Keratinocyte (primary cell): ENCODE results near the gene RAMACL. TPM values are rescaled to one million over a fixed set of nuclear protein-coding genes. Genes with fewer than 3 reads are reported as not detected.

Source experiments
- DNase-seq: peaks from one replicate; pipeline ENCODE4 v3.0.0-alpha.2; 2011; ENCODE audit warnings: low read depth, missing footprints, low spot score
- FAIRE-seq: peaks from 2 replicates; lab custom pipeline; 2011; peaks lifted over from hg19 to GRCh38; lab: Jason Lieb, UNC
- H2AFZ ChIP-seq: 2 replicates; pipeline ENCODE4 v1.6.0; 2012; ENCODE audit warnings: low read length, control low read depth, inconsistent platforms; ENCODE audit not compliant: control insufficient read depth
- H3K27ac ChIP-seq: 2 replicates; pipeline ENCODE4 v1.5.1; 2011; ENCODE audit warnings: low read length; ENCODE audit not compliant: control insufficient read depth, insufficient read depth
- H3K27me3 ChIP-seq: 3 replicates; pipeline ENCODE4 v1.6.0; 2011; ENCODE audit warnings: low read length; ENCODE audit not compliant: control insufficient read depth, insufficient read depth; ENCODE audit errors: extremely low read depth
- H3K36me3 ChIP-seq, 2 experiments: 2 replicates in 1 of 2; 3 replicates in 1 of 2; pipeline ENCODE4 v1.5.1; 2011; ENCODE audit warnings: low read length in 2 of 2, mild to moderate bottlenecking in 1 of 2; ENCODE audit not compliant: control insufficient read depth in 2 of 2, insufficient read depth in 2 of 2; ENCODE audit errors: extremely low read depth in 1 of 2
- H3K4me1 ChIP-seq: 3 replicates; pipeline ENCODE4 v1.5.1; 2011; ENCODE audit warnings: low read length; ENCODE audit not compliant: control insufficient read depth, insufficient read depth; ENCODE audit errors: extremely low read depth
- H3K4me2 ChIP-seq: 3 replicates; pipeline ENCODE4 v1.6.0; 2011; ENCODE audit warnings: low read depth, low read length; ENCODE audit not compliant: control insufficient read depth, insufficient read depth; ENCODE audit errors: extremely low read depth
- H3K4me3 ChIP-seq, 3 experiments: fragments of 200-600 bp in 1 of 3; sonication (generic) in 1 of 3; 2 replicates in 2 of 3; 3 replicates in 1 of 3; pipeline ENCODE4 v1.5.1; 2011 to 2016; ENCODE audit warnings: low read length in 3 of 3, mild to moderate bottlenecking in 3 of 3, control low read depth in 2 of 3, inconsistent platforms in 1 of 3, low read depth in 1 of 3, mixed read lengths in 1 of 3, mixed run types in 1 of 3, moderate library complexity in 1 of 3; ENCODE audit not compliant: control insufficient read depth in 2 of 3, insufficient read depth in 2 of 3; ENCODE audit errors: extremely low read depth in 1 of 3
- H3K79me2 ChIP-seq: 2 replicates; pipeline ENCODE4 v1.6.0; 2012; ENCODE audit warnings: low read length; ENCODE audit not compliant: control insufficient read depth, insufficient read depth
- H3K9ac ChIP-seq: 3 replicates; pipeline ENCODE4 v1.6.0; 2011; ENCODE audit warnings: low read length; ENCODE audit not compliant: control insufficient read depth, insufficient read depth; ENCODE audit errors: extremely low read depth
- H3K9me1 ChIP-seq: 3 replicates; pipeline ENCODE4 v1.6.0; 2011; ENCODE audit warnings: low read length; ENCODE audit not compliant: control insufficient read depth, insufficient read depth; ENCODE audit errors: extremely low read depth
- H3K9me3 ChIP-seq: 2 replicates; pipeline ENCODE4 v1.5.1; 2012; ENCODE audit warnings: low read depth, low read length; ENCODE audit not compliant: control insufficient read depth
- H4K20me1 ChIP-seq: 3 replicates; pipeline ENCODE4 v1.6.0; 2011; ENCODE audit warnings: low read length; ENCODE audit not compliant: control insufficient read depth, insufficient read depth; ENCODE audit errors: extremely low read depth
- CTCF ChIP-seq, 3 experiments: IDR thresholded peaks in 1 of 3; conservative IDR thresholded peaks in 1 of 3; optimal IDR thresholded peaks in 1 of 3; 2 replicates in 2 of 3; 3 replicates in 1 of 3; pipeline versions ENCODE3 to v1.5.1; 2011; ENCODE audit warnings: low read length in 3 of 3, mild to moderate bottlenecking in 3 of 3, moderate library complexity in 2 of 3, control low read depth in 1 of 3, inconsistent platforms in 1 of 3; ENCODE audit not compliant: insufficient read depth in 2 of 3; ENCODE audit errors: extremely low read depth in 1 of 3
- EZH2 ChIP-seq: IDR thresholded peaks from one replicate; pipeline ENCODE4 v1.6.1; 2012; ENCODE audit warnings: inconsistent platforms, mild to moderate bottlenecking, low read length, moderate library complexity
- dilution Hi-C: fragments of 300-500 bp; cut with MboI; formaldehyde crosslinking; loops from one replicate; pipeline ENCODE4 v1.7.0; 2020; ENCODE audit warnings: low sequenced_read_pairs; ENCODE audit not compliant: extremely low pct_ligation_motif_present
- polyA plus RNA-seq, 5 experiments: library from polyadenylated mRNA; depleted of rRNA in 3 of 5; stranded (reverse) in 3 of 5; stranded (forward) in 1 of 5; unstranded in 1 of 5; fragments of >200 nt; gene quantifications; 1 replicate in 1 of 5; 2 replicates in 3 of 5; 3 replicates in 1 of 5; pipeline versions ENCODE4 v1.2.1 to v1.2.3, GENCODE V29; 2011 to 2012; ENCODE audit warnings: missing spikeins in 2 of 5, low read depth in 1 of 5, low replicate concordance in 1 of 5

The RAMACL gene
- polyA plus RNA-seq, 1 donor (not counting 4 experiments of a cell fraction or from before 2014, with no cell fraction given), result 5.3 TPM

DNA sequence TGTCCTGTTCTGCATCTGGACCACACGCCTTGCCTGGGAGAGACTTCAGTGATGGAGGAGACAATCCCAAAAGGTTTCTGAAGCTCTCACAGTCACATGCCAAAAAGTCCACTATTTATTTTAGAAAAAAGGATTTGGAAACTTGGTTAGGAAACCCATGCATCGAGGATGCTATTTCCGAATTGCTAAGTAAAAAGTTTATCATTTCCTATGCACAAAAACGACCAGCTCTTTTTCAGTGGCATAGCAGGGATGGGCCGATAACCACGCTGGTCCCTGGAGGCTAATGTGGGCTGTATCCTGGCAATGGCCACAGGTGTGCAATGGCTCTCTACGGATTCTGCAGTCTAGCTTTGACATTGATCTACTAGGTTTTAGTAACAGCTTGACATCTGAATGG, 33.9 kb downstream of the RAMACL start:
- no peak for TF ChIP-seq EZH2
- Histone ChIP-seq H3K4me3 (no peak overlapping the region), H3K9me1 (no peaks in the 10 kb centered on the region), H3K27me3 (no peaks in the 10 kb centered on the region), H3K4me2 (no peak overlapping the region), H4K20me1 (no peaks in the 10 kb centered on the region), H3K36me3 (no peaks in the 10 kb centered on the region), H3K79me2 (no peaks in the 10 kb centered on the region), H2AFZ (no peak overlapping the region), H3K4me1 (peaks cover 31% of the 10 kb centered on the region), H3K9ac (no peak overlapping the region), H3K9me3 (no peaks in the 10 kb centered on the region), H3K27ac (no peak overlapping the region)
- dilution Hi-C loops, result no loop called here
- DNase-seq, result no peak
- FAIRE-seq, result no peak

- no peak for FAIRE-seq
- Histone ChIP-seq H3K27me3 (no peaks in the 10 kb centered on the region), H3K9me3 (no peaks in the 10 kb centered on the region), H3K36me3 (no peaks in the 10 kb centered on the region), H4K20me1 (no peaks in the 10 kb centered on the region), H3K9me1 (no peaks in the 10 kb centered on the region), H3K27ac (no peak overlapping the region), H2AFZ (no peak overlapping the region), H3K9ac (no peak overlapping the region), H3K4me3 (no peak overlapping the region), H3K4me1 (peaks cover 24% of the 10 kb centered on the region), H3K79me2 (no peaks in the 10 kb centered on the region), H3K4me2 (no peak overlapping the region)
- DNase-seq, result no peak
- dilution Hi-C loops, result no loop called here
- no peak for TF ChIP-seq CTCF (optimal IDR thresholded peaks at IDR 0.05 in 1 of 3, IDR thresholded peaks at IDR 0.05 in 1 of 3, conservative IDR thresholded peaks at IDR 0.05 in 1 of 3; ENCODE audit: extremely low read depth in 1 of 3, insufficient read depth in 2 of 3, low read length in 3 of 3)
Measured at GRCh38 chr6:166551754-166552495, 34.6 kb downstream of the RAMACL start.

GRCh38 chr6:166546653-166547052, 39.8 kb downstream of the RAMACL start:
- H3K79me2 ChIP-seq, result no peaks in the 10 kb centered on the region

More at GRCh38 chr6:166546653-166547052, 39.8 kb downstream of the RAMACL start:
- Histone ChIP-seq H3K4me2 (no peak overlapping the region), H4K20me1 (no peaks in the 10 kb centered on the region), H3K4me1 (peaks cover 10% of the 10 kb centered on the region), H3K9ac (no peak overlapping the region), H3K9me1 (no peaks in the 10 kb centered on the region), H3K4me3 (no peak overlapping the region), H3K27me3 (no peaks in the 10 kb centered on the region), H2AFZ (no peak overlapping the region), H3K9me3 (no peaks in the 10 kb centered on the region), H3K36me3 (no peaks in the 10 kb centered on the region), H3K27ac (no peak overlapping the region)
- TF ChIP-seq EZH2 (no peak), CTCF (optimal IDR thresholded peaks at IDR 0.05 in 1 of 3, IDR thresholded peaks at IDR 0.05 in 1 of 3, conservative IDR thresholded peaks at IDR 0.05 in 1 of 3; ENCODE audit: extremely low read depth in 1 of 3, insufficient read depth in 2 of 3, low read length in 3 of 3) (no peak)
- FAIRE-seq, result no peak
- no peak for DNase-seq
- dilution Hi-C loops, result no loop called here
